ENCODE measurements around the gene BCAR3.

The BCAR3 gene

DNA sequence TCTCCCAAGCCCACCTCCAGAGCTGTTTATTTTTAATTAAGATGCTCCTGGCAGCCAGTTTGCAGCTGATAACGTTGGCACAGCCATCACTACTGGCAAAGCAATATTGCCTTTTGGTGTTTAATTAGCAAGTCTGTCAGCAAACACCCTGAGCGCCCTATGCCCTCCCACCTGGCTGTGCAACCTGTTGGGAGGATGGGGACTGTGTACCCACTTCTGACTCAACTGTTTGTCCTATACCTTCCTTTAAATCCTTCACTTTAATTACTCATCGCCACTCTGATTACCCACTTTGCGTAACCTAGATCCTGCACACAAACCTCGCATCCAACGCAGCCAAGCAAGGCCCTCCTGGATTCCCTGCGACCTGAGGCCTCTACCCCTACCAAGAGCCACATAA is 67.1 kb downstream of the BCAR3 start:
- DNase-seq: no peak

DNA sequence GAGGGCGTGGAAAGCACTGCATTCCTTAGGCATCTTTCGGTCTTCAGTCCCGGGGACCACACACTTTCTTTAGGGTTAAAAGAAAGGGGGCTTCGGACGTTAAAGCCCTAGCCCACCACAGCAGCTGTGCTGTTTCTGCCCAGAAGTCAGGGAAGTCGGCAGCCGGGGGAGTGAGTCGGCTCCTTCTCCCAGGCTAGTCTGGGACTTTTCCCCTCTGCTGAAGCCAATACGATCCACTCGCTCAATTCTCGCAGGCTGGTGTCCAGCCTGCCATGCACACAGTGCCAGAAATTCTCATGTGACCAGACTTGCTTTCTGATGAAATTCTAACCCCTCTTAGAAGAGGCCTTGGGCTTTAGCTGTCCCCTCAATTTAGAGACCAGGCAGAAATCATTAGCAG is 67.7 kb downstream of the BCAR3 start:
- no peak for DNase-seq

GRCh38 chr1:93612510-93612909 is 69.1 kb downstream of the BCAR3 start:
- DNase-seq: no peak

- no peak for DNase-seq
Observed at GRCh38 chr1:93611668-93612067, 70.0 kb downstream of the BCAR3 start.

DNA sequence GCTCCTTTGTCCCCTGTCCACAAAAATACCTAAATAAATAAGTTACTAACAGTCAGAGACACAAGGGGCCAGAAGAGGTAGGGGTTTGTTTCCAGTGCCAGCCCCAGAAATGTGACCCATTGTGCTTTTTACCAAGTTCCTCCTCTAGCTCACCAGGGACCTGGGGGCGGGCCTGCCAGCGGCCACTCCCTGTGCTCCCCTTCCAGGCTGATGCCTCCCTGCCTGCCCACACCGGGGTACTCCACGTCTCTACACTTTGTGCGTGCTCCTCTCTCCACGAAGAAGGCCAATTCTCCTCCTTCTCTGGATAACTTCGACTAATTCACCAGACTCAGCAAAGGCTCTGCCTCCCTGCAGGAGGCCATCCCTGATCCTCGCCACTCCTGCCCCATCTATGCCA is 72.1 kb downstream of the BCAR3 start:
- DNase-seq: no peak

- no peak for DNase-seq
Observed at GRCh38 chr1:93608187-93609109, 73.2 kb downstream of the BCAR3 start.

DNA sequence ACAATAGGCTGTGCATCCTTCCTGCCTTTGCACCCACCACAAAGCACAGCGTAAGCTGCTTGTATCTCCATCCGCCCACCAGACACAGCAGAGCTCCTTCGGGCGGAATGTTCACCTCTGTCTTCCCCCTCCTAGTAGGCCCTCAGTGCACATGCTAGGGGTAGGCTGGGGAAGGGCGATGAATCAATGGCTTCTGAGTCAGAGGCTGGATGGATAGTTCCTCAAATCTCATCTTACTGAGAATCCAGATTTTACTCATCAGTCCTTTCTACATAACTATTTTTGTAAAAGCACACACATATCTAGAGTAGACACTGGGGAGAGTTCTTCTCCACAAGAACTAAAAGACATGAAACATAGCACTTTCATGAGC is 73.8 kb downstream of the BCAR3 start:
- no peak for DNase-seq

- no peak for DNase-seq
Observed at GRCh38 chr1:93605812-93606512, 75.7 kb downstream of the BCAR3 start.

DNA sequence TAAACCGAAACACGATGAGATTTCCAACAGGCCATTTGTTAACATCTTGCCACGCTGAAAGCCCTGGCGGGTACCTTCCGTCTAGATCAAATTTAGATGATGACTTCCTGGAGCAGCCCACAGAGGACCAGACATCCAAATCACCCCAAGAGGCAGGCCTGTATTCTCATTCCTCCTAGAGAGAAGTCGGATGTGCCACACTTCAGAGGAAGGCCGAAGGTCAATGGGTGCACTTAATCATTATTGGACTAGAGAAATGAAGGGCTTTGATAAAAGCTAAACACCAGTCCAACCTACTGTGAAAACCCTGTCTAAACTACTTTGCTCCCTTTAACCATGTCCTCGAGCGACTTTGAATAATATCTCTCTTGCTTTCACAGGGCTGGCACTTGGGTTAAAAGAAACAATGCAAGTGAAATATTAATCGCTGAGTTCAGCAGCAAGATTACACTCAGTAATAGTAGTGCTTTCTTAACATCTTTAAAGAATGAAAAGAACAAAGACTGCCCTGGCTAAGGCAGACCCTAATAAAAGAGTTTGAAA is 76.5 kb downstream of the BCAR3 start:
- no peak for DNase-seq

DNA sequence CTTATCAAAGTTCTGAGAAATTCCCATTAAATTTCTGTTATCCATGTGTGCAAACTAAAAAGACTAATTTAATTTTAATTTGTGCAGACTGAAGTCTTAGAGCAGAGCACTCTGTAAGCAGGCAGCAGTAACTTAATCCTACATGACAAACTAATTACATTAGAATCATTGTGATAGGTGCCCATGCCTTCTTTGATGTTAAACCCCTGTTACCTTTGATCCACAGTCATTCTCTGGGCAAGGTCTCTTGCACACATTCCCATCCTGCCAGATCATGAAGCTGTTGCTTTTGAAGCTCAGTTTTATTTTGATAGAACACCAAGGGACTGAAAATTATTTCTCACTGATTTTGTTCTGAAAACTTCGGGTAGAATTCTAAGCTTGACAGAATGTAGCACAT is 77.2 kb downstream of the BCAR3 start:
- DNase-seq: no peak

DNA sequence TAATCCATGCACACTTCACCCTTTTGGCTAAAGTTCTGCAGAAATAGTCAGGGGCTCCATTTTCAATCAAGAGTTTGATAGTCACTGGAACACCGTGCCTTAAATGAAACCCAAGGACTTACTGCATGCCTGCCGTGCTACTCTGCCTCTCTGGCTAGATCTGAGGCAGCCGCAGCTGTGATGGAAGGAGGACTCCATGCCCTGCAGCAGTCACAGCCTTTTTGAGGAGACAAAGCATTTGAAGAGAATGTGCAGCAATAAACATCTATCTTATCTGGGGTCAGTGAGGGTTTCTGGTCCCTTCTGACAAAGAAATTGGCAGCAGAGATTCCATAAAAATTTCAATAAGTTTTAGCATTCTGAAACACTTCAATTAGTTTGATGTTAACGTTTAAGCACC is 78.0 kb downstream of the BCAR3 start:
- DNase-seq: no peak

DNA sequence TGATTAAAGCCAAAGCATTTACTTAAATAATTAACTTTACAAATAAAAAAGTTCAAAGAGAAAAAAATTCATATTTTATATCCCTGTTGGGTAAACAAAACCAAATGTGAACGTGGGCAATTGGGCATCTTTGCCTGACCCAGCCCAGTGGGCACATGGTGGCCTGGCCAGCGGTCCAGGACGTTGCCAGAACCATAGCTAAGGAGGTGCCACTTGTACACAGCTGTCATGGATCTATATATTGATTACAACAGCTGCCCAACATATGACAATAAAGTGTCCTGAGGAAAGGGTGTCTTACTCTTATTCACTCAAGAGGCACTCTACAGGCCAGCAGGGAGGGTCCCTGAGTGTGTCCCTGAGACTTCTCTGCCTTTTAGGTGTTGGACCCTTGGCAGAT is 78.5 kb downstream of the BCAR3 start:
- no peak for DNase-seq

- DNase-seq: no peak
Observed at GRCh38 chr1:93602101-93602500, 79.5 kb downstream of the BCAR3 start.

DNA sequence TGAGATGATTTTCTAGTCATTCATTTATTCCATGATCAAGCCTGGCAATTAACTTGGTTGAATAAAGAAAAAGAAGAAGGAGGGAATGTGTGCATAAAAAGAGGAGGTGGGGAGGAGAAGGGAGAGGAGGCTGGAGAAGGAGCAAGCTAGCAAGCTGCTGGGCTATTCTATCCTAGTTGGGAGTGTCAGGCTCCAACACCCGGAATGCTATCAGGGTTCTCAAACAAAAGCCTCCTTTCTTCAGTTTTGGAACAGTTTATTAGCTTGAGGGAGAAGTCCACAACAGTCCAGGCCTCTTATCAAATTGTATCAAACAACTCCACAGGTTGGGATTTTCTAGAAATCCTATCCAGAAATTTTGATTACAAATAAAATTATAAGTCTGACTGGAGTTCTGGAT is 80.0 kb downstream of the BCAR3 start:
- DNase-seq: no peak

DNA sequence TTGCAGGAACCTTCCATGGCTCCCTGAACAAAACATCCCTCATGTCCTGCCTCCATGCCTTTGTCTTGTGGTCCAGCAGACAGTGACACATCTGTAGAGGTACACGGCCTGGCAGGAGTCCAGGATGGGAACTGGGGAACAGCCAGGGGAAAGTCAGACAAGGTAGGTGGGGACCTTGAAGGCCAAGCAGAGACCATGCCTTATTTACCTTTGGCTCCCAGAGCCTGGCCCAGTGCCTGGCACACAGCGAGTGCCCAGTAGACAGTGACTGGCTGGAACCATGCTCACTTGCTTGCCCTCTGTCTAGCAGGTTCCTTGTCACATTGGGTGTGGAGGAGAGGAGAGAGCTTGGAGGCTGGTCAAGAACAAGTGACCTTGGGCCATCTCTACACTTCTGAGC is 81.0 kb downstream of the BCAR3 start:
- no peak for DNase-seq

- no peak for DNase-seq
Observed at GRCh38 chr1:93599479-93599878, 82.2 kb downstream of the BCAR3 start.

DNA sequence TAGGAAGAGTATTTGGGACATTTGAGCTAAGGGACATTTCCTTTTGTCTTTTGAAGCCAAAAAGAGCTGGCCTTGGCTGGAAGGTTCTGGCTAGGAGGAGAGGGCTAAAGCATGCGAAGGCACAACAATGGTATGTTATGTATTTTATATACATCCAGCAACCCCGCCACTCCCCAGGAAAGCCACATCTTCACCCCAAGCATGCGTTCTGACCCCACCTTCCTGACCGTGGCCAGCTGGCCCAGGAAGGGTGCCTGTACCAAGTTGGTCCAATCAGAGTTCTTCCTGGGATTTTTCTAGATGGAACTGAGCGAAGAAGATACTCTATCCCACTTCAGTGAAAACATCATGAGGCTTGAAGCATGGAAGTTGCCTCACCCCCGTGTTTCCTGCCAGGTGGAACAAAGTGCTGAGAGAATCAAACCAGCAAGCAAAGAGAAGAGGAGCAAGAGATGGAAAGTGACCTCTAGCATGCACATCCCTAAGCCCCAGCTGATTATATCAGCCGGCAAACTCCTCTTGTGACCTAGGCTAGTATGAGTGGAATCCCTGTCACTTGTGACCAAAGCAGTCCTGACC is 82.7 kb downstream of the BCAR3 start:
- DNase-seq: no peak

DNA sequence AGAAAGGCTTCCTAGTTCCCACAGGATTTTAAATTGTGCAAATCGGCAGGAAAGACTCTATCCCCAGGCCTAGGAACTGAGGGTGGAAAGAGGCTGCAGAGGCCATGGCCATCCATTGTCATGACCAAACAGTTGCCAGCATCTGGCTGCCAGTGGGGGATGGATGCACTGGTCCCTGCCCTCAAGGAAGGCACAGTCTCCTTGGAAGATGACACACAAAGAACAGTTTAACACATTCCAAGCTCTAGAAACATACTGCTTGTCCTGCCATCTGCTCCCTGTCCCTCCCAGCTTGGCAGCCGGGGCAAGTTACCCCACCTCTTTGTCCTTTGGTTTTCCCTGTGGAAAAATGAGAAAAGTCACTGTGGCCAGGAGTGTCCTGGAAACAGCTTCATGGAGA is 83.2 kb downstream of the BCAR3 start:
- DNase-seq: no peak

GRCh38 chr1:93597709-93598108 is 83.9 kb downstream of the BCAR3 start:
- no peak for DNase-seq

DNA sequence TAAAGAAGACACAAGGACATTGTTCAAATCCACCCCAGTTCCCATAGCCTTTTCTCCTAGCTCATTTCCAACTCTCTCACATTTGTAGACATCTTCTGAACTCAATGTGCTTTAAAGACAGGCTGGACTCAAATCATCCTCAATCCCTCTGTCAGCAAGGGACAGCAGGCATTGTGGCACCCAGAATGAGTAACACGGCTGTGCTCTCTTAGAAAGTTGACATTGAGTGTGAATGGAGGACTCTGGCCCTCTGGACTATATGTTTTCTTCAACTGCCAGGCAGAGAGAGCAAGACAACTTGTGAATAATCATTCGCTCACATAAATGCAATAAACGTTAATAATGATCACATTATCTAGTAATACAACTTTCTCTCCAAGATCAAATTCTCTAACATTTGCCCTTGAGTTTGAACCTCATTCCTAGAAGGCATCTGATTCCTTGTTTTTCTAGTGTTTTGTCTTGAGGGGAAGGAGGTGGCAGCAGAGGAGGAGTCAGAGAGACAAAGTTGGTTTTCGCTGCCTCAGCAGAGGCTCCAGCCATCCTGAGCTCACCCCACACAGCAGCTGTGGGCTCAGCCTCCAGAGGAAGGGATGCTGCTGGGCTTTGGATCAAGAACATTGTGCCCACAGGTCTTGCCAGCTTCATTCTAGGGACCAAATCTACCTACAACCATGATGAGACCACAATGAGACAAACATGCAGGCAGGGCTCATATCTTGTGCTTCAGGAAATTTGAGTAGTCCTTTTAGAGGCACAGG is 85.1 kb downstream of the BCAR3 start:
- DNase-seq: no peak

GRCh38 chr1:93595743-93596142 is 85.9 kb downstream of the BCAR3 start:
- no peak for DNase-seq

DNA sequence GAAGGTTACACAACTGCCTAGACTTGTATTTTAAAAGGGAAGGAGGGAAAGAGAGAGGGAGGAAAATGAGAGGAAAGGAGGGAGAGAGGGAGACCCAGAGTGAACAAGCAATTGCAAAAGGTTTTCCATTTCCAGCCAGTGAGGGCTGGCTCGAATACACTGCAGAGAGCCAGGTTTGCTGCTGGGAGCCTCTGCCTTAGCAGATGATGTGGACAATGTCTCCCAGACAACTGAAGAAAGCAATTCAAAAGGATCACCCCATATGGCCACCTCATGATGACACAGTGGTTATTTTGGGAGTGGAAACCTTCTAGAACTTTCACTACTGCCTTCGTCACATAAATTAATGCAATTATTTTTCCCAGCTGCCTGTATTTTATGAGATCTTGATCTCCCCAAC is 86.4 kb downstream of the BCAR3 start:
- DNase-seq: no peak

- DNase-seq: no peak
Observed at GRCh38 chr1:93594603-93594880, 87.1 kb downstream of the BCAR3 start.
